C4-2B (cell line): ENCODE data around the gene CASP9.

ENCODE experiments used
- CTCF ChIP-seq: fragments of 450-650 bp; conservative IDR thresholded peaks from 2 replicates; pipeline ENCODE4 v1.5.1; 2017; ENCODE audit warnings: mild to moderate bottlenecking
- ZFX ChIP-seq: fragments of 450-650 bp; IDR thresholded peaks from 2 replicates; pipeline ENCODE4 v1.6.1; 2017

GRCh38 chr1:15489052-15489736, 34.8 kb downstream of the CASP9 start:
- TF ChIP-seq CTCF (no peak), ZFX (no peak)
